K562 (cell line): ENCODE data around the gene ELOVL1. TPM values are rescaled to one million over a fixed set of nuclear protein-coding genes. Genes with fewer than 3 reads are reported as not detected.

ENCODE experiments used
- ARID3A ChIP-seq: IDR thresholded peaks from 2 replicates; pipeline ENCODE4 v1.6.1; 2012; ENCODE audit warnings: low read depth, low read length, improper control_type of control experiment, borderline replicate concordance
- ETV6 ChIP-seq, 3 experiments: fragments of 150-350 bp in 1 of 3; sonication (generic) in 1 of 3; formaldehyde crosslinking in 1 of 3; IDR thresholded peaks; 2 replicates each; pipeline versions ENCODE4 v1.6.1 to v1.8.0; 2014 to 2022; ENCODE audit warnings: borderline replicate concordance in 2 of 3, low read depth in 2 of 3, antibody characterized with exemption in 1 of 3, low read length in 1 of 3, mild to moderate bottlenecking in 1 of 3, missing genetic modification reagents in 1 of 3
- LCOR ChIP-seq: sonication (generic); formaldehyde crosslinking; IDR thresholded peaks from 2 replicates; pipeline ENCODE4 v1.8.0; 2022; ENCODE audit warnings: mild to moderate bottlenecking, missing genetic modification reagents
- NFIC ChIP-seq: fragments of 450-650 bp; IDR thresholded peaks from 2 replicates; pipeline ENCODE4 v1.6.1; 2017; ENCODE audit warnings: mild to moderate bottlenecking, inconsistent platforms
- NR2C1 ChIP-seq, 2 experiments: fragments of 450-650 bp; IDR thresholded peaks; 2 replicates each; pipeline ENCODE4 v1.6.1; 2017; ENCODE audit warnings: mild to moderate bottlenecking in 2 of 2, antibody characterized with exemption in 1 of 2, inconsistent platforms in 1 of 2, missing compliant biosample characterization in 1 of 2, missing genetic modification characterization in 1 of 2
- RBM15 ChIP-seq: fragments of 200-400 bp; formaldehyde crosslinking; IDR thresholded peaks from 2 replicates; pipeline ENCODE4 v1.6.1; 2018; ENCODE audit warnings: mild to moderate bottlenecking, low read length, moderate library complexity; ENCODE audit not compliant: insufficient read depth
- REST ChIP-seq, 2 experiments: fragments of 450-650 bp; formaldehyde crosslinking in 1 of 2; IDR thresholded peaks; 2 replicates each; pipeline versions ENCODE4 v1.4.0 to v1.6.1; 2014 to 2020; ENCODE audit warnings: mild to moderate bottlenecking in 2 of 2, borderline replicate concordance in 1 of 2, low read depth in 1 of 2
- SMARCC2 ChIP-seq: fragments of 450-650 bp; IDR thresholded peaks from 2 replicates; pipeline ENCODE4 v1.6.1; 2017; ENCODE audit warnings: antibody characterized with exemption, moderate library complexity, mild to moderate bottlenecking, low read depth
- SP1 ChIP-seq: sonication (generic); formaldehyde crosslinking; IDR thresholded peaks from 2 replicates; pipeline ENCODE4 v1.8.1; 2022; ENCODE audit warnings: mild to moderate bottlenecking, missing genetic modification reagents
- TCF15 ChIP-seq: fragments of 250-450 bp; sonication (Bioruptor Pico); IDR thresholded peaks from 2 replicates; pipeline ENCODE4 v1.8.0; 2022; ENCODE audit warnings: moderate library complexity, mild to moderate bottlenecking, inconsistent platforms
- ZBED1 ChIP-seq: IDR thresholded peaks from 2 replicates; pipeline ENCODE4 v1.6.1; 2014
- ZNF398 ChIP-seq: fragments of 250-450 bp; sonication (Bioruptor Pico); IDR thresholded peaks from 2 replicates; pipeline ENCODE4 v1.8.0; 2021; ENCODE audit warnings: moderate library complexity, mild to moderate bottlenecking, inconsistent platforms
- ZNF696 ChIP-seq: fragments of 250-450 bp; sonication (Bioruptor Pico); conservative IDR thresholded peaks from 2 replicates; pipeline ENCODE4 v1.4.0; 2020; ENCODE audit warnings: mild to moderate bottlenecking, moderate library complexity
- polyA plus RNA-seq, 8 experiments: library from polyadenylated mRNA; depleted of rRNA in 4 of 8; stranded (reverse) in 5 of 8; unstranded in 3 of 8; fragments of >200 nt; fragmentation: Nextera tagmentation in 2 of 8; fragmentation: Illumina TruSeq in 1 of 8; extraction: Ambion mirVana in 2 of 8; extraction: Trizol in 1 of 8; gene quantifications; 2 replicates each; pipeline versions ENCODE4 v1.2.1 to v1.2.3, GENCODE V29; 2011 to 2014; ENCODE audit warnings: inconsistent platforms in 1 of 8, missing spikeins in 1 of 8
- total RNA-seq, 7 experiments: library from RNA; depleted of rRNA in 6 of 7; stranded (reverse); fragments of >200 nt in 6 of 7; fragmentation: Illumina TruSeq in 2 of 7; extraction: Trizol in 2 of 7; gene quantifications; 2 replicates each; pipeline versions ENCODE4 v1.2.1 to v1.2.3, GENCODE V29; 2011 to 2021; ENCODE audit warnings: low replicate concordance in 1 of 7

Gene ELOVL1
- total and polyA plus RNA-seq, 9 of the 15 experiments (the other 6 are each of a cell fraction or from before 2014, with no cell fraction given), result 51.0 to 157 (median 70.3) TPM

- TF ChIP-seq REST (IDR thresholded peaks at IDR 0.05; ENCODE audit: borderline replicate concordance), result peak; percentile 98
- no peak for TF ChIP-seq REST (CRISPR knock-in tag; IDR thresholded peaks at IDR 0.05; ENCODE audit: low read depth)
- no peak for TF ChIP-seq SMARCC2
- no peak for TF ChIP-seq RBM15
- no peak for TF ChIP-seq TCF15 (CRISPR knock-in tag)
- TF ChIP-seq ZNF398 (CRISPR knock-in tag), result no peak
- TF ChIP-seq NR2C1 (IDR thresholded peaks at IDR 0.05), result no peak
- TF ChIP-seq NR2C1 (tag; IDR thresholded peaks at IDR 0.05), result no peak
- TF ChIP-seq ARID3A, result no peak
- 0 out of 2 replicates have a peak, but pooled peaks have one; percentile 4 for TF ChIP-seq NFIC
- TF ChIP-seq ZBED1, result no peak
- no peak for TF ChIP-seq ZNF696 (CRISPR knock-in tag)
- peak; percentile 90 for TF ChIP-seq LCOR (CRISPR knock-in tag)
- no peak for TF ChIP-seq ETV6 (IDR thresholded peaks at IDR 0.05; ENCODE audit: borderline replicate concordance in 1 of 2, low read depth in 2 of 2, low read length in 1 of 2)
- TF ChIP-seq ETV6 (CRISPR knock-in tag; IDR thresholded peaks at IDR 0.05; ENCODE audit: borderline replicate concordance), result no peak
- TF ChIP-seq SP1 (CRISPR knock-in tag), result peak; percentile 67
These were observed 8.8 kb downstream of the ELOVL1 start, which contains the start of gene CDC20 (continued) for GRCh38 chr1:43358746-43359693.
